Nephron (organoid): ENCODE data around the gene ATP13A1.
A peak's percentile ranks its signal among the peaks of the same experiment; 100 is the strongest.

Experiments
- H3K27ac Mint-ChIP-seq, 3 experiments: 2 replicates each; pipeline ENCODE4 v1.8.0; 2020; ENCODE audit warnings: mixed read lengths in 3 of 3, mild to moderate bottlenecking in 2 of 3, moderate library complexity in 1 of 3
- H3K27me3 Mint-ChIP-seq: 2 replicates; pipeline ENCODE4 v1.8.0; 2021; ENCODE audit warnings: low read depth, mild to moderate bottlenecking, moderate library complexity, mixed read lengths
- H3K36me3 Mint-ChIP-seq: 2 replicates; pipeline ENCODE4 v1.8.0; 2020; ENCODE audit warnings: low read depth, mixed read lengths
- H3K4me1 Mint-ChIP-seq: 2 replicates; pipeline ENCODE4 v1.8.0; 2020; ENCODE audit warnings: mixed read lengths
- H3K4me3 Mint-ChIP-seq, 3 experiments: 2 replicates each; pipeline ENCODE4 v1.8.0; 2020; ENCODE audit warnings: mild to moderate bottlenecking in 3 of 3, mixed read lengths in 3 of 3, moderate library complexity in 2 of 3
- H3K9me3 Mint-ChIP-seq: 2 replicates; pipeline ENCODE4 v1.8.0; 2020; ENCODE audit warnings: mixed read lengths
- CTCF ChIP-seq, 3 experiments: fragments of 200-600 bp; sonication (generic); IDR thresholded peaks; one replicate each; pipeline ENCODE4 v1.5.0; 2021; ENCODE audit warnings: antibody characterized with exemption in 3 of 3; ENCODE audit not compliant: unreplicated experiment in 3 of 3

The ATP13A1 gene

GRCh38 chr19:19679176-19680073 is 15.9 kb upstream of the ATP13A1 start:
- H3K9me3 Mint-ChIP-seq: peaks cover 60% of the 10 kb centered on the region
- H3K36me3 Mint-ChIP-seq: peaks cover 89% of the 10 kb centered on the region
- no peak overlapping the region for H3K4me3 Mint-ChIP-seq
- no peaks in the 10 kb centered on the region for H3K27me3 Mint-ChIP-seq
- H3K4me1 Mint-ChIP-seq: no peaks in the 10 kb centered on the region
- no peak overlapping the region for H3K27ac Mint-ChIP-seq
- TF ChIP-seq CTCF (IDR thresholded peaks at IDR 0.05; ENCODE audit: unreplicated experiment in 3 of 3): no peak

GRCh38 chr19:19677579-19677978 is 14.1 kb upstream of the ATP13A1 start:
- H3K27me3 Mint-ChIP-seq: no peaks in the 10 kb centered on the region
- H3K27ac Mint-ChIP-seq: no peak overlapping the region

GRCh38 chr19:19674315-19674714 is 10.8 kb upstream of the ATP13A1 start:
- peaks cover 35% of the 10 kb centered on the region for H3K9me3 Mint-ChIP-seq
- H3K4me3 Mint-ChIP-seq: no peak overlapping the region
- no peaks in the 10 kb centered on the region for H3K27me3 Mint-ChIP-seq
- H3K4me1 Mint-ChIP-seq: peaks cover 4% of the 10 kb centered on the region
- no peak overlapping the region for H3K27ac Mint-ChIP-seq
- peaks cover 70% of the 10 kb centered on the region for H3K36me3 Mint-ChIP-seq
- no peak for TF ChIP-seq CTCF (IDR thresholded peaks at IDR 0.05; ENCODE audit: unreplicated experiment in 3 of 3)

More at GRCh38 chr19:19677579-19677978, 14.1 kb upstream of the ATP13A1 start:
- H3K4me1 Mint-ChIP-seq: no peaks in the 10 kb centered on the region
- no peak overlapping the region for H3K4me3 Mint-ChIP-seq
- TF ChIP-seq CTCF (IDR thresholded peaks at IDR 0.05; ENCODE audit: unreplicated experiment in 3 of 3): no peak
- H3K9me3 Mint-ChIP-seq: peaks cover 50% of the 10 kb centered on the region
- peaks cover 85% of the 10 kb centered on the region for H3K36me3 Mint-ChIP-seq

- Mint-ChIP-seq H3K4me1 (peaks cover 4% of the 10 kb centered on the region), H3K27me3 (no peaks in the 10 kb centered on the region), H3K4me3 (no peak overlapping the region), H3K27ac (no peak overlapping the region), H3K9me3 (peaks cover 23% of the 10 kb centered on the region), H3K36me3 (peaks cover 55% of the 10 kb centered on the region)
- TF ChIP-seq CTCF (IDR thresholded peaks at IDR 0.05; ENCODE audit: unreplicated experiment in 3 of 3): no peak
Measured at GRCh38 chr19:19672816-19673215, 9.3 kb upstream of the ATP13A1 start.

- Mint-ChIP-seq H3K27me3 (no peaks in the 10 kb centered on the region), H3K27ac (no peak overlapping the region), H3K36me3 (peaks cover 28% of the 10 kb centered on the region), H3K4me1 (peaks cover 4% of the 10 kb centered on the region), H3K4me3 (peak overlapping the region; percentile 85 to 88 (median 88)), H3K9me3 (peaks cover 6% of the 10 kb centered on the region)
- no peak for TF ChIP-seq CTCF (IDR thresholded peaks at IDR 0.05; ENCODE audit: unreplicated experiment in 3 of 3)
Measured at GRCh38 chr19:19670070-19670551, 6.6 kb upstream of the ATP13A1 start.
